CD4-positive, alpha-beta T cell treated with Interferon alpha-2 for 1 hour (primary cell): Measurements from ENCODE around the gene SAMSN1.

Experiments
- DNase-seq, 2 donors: peaks; one replicate each; pipeline ENCODE4 v3.0.0-alpha.2; 2020 to 2022

SAMSN1 gene

DNA sequence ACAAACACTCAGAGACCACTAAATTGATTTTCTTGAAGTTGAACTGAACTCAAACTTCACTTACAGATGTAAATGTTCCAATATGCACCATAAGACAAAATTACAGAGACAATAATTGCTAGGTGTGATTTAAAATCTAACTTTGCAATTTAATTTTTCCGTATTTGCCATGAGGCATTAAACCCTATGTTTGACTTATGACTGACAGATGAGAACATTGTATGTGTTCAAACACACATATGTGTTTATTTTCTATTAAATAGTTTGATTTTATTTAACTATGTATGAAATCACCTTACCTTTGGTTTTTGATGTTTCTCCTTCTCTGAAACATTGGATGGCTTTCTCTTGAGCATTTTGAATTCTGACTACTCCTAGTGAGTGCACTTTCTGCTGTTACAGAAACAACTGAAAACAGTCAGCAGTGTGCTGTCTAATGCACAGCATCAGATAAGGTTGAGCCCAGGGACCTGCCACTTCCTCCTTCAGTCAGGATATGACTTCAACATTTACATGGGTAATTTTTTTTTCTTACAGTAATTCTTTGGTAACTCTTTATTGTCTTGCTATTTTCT is at the start of gene SAMSN1:
Gene SAMSN1, minus strand, starts transcription at position 410 of the 575 bp plus-strand sequence. Its CDS starts 54 bp downstream, at position 356.
- peak; percentile 83 to 87 for DNase-seq

DNA sequence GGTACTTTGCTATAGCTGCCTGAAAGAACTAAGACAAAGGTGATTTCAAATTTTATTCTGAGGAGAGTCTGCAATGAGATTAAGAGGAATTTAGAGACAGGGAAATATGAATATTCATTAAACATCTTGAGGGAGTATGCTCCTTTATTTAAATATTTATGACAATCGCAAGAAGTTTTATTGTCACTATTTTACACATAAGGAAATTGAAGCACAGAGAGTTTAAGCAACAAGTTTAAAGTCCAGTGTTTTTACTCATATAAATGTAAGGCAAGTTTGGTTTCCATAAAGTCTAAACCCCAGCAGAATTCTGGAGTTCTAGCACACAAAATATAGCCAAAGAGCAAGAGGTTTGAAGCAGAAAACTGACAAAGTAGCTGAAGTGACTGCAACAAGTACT is 49.3 kb upstream of the SAMSN1 start:
- no peak for DNase-seq

DNA sequence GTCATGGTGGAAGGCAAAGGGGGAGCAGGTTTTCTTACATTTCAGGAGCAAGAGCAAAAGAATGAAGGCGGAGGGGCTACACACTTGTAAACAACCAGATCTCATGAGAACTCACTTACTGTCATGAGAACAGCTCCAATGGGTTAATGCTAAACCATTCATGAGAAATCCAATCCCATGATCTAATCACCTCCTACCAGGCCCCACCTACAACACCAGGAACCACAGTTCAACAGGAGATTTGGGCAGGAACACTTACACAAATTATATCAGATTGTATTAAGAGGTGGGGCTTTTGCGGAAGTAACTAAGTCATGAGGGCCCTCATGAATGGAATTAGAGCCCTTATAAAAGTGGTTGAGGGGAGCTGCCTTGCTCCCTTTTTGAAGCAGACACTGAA is 48.9 kb upstream of the SAMSN1 start:
- no peak for DNase-seq

DNA sequence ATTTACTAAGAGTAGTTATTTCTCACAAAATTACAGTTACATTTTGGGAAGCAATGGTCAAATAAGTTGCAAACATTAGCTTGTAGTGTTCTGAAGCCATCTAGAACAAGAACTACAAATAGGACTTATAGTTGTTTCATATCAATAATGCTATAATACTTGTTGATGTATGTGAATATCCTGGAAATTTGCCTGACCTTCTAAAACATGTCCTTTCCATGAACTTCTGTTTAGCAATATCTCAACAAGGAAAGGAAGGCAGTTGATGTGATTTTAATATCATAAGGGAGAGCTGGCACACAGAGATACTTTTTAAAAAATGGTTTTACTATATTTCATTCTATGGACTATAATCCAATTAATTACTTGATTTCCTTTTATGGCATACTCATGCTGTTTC is 47.1 kb upstream of the SAMSN1 start:
- DNase-seq: no peak

DNA sequence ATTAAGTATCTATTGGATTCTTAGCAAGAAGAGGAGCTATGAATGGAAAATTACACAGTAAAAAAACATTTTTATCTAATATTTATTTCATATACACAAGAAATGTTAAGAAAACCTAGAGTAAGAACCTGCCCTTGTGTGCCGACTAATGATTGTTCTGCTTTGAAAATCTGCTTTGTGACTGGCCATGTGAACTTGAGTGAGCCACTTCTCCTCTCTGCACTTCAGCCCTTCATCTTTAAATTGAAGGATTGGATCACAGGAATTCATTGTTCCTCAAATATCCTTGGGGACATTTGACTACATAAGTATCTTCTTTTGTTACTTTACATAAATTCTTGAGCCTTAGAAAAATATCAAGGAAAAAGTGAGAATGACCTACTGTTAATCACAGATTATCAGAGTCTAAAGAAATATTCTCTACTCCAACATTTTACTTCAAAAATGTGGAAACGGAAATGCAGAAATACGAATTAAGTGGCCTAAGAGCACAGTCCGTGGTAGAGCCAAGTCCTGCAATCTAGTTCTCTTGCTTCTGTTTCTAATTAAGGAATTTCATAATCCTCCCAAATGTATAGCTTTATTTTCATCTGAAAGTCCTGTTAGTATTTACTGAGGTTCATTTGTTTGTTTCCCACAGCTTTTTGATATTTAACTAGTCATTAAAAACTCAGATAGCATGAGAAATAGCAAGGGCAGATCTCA is 46.3 kb upstream of the SAMSN1 start:
- DNase-seq: no peak

DNA sequence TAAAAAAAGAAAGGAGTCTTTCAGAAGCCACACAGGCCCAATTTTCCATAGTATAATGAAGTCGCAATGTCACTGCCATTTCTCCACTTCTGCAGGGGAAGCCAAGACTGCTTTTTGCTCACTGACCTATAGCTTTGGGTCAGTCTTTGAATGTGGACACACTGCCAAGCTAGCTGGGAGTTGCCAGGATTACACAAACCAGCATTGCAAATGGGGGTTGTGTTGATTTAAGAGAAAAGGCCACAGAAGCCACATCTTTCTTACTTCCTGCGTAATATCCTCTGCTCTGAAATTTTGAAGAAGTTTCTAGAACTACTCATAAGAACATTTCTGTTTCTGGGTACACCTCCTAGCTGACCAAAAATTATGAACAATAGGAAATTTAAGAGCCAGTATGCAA is 45.8 kb upstream of the SAMSN1 start:
- DNase-seq: peak; percentile 62 to 76

DNA sequence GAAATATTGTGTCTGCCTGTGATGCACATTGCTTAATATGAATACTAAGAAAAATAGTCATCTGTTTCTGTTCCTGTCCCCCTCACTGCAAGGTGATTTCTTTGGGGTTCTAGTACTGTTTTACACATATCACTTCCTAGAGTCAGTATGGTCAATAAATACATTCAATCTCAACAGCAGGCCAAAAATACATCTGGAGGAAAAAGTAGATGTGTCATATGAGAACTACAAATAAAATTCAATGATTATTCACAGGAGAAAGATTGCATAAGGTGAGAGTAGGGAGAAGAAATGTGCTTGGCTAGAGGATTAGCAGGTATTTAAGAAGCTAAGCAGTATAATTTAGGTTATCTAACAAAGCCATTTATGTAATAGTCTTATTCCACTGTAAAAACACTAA is 45.3 kb upstream of the SAMSN1 start:
- no peak for DNase-seq

DNA sequence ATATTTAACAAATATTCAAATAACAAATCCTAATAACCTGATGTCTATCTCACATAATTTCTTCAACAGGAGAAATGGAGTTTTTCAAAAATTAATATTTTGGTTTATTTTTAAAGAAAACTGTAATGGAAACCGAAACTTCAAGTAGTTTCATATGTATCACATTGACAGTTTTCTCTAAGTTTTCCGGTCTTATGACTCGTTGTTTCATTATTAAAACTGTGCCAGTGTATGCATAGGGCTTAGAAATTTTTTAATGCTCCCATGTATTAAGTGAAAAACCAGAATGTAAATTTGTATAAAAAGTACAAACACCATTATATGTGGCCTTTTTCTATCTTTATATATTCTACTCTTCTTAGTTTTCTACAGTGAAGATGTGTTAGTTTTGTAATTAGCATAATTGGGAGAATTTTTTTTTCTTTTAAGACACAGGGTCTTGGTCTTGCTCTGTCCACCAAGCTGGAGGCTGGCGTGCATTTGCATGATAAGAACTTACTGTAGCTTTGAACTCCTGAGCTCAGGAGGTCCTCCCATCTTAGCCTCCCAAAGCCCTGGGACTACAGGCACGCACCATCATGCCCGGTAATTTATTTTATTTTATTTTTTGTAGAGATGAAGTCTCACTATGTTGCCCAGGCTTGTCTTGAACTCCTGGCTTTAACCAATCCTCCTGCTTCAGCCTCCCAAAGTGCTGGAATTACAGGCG is 43.9 kb upstream of the SAMSN1 start:
- DNase-seq: peak in 1 of 2 donors; percentile 53

DNA sequence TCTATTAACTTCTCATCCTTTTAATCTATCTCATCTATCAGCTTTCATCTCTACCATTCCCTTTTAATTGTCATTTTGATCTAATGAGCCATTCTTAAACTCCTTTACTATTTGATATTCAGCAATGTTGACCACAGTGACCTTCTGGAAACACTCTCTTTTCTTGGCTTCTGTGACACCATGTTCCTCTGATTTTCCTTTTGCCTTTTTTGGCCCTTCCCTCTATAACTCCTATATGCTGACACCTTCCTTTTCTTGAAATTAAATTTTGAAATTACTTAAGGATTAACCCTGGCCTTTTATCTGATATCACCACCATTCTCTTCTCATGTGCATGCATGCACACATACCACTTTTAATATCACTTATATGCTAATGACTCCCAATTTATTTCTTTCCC is 41.2 kb upstream of the SAMSN1 start:
- no peak for DNase-seq

DNA sequence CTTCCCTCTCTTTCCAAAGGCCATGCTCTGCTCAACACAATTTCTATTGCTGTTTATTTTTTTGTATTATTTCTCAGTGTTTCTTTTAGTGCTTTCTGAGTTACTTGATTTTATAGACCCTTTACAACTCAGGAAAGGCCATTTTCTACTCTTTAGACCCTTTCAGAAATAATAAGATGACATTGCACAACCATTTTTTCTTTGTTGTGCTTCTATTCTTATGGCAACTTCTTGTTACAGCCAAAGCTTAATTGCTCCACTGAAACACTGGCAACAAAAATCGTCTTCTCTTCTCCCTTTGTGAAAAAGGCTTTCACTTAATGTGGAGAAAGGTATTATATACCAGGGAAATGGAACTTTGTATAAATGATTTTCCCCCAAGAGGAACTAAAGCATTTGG is 39.0 kb upstream of the SAMSN1 start:
- no peak for DNase-seq

DNA sequence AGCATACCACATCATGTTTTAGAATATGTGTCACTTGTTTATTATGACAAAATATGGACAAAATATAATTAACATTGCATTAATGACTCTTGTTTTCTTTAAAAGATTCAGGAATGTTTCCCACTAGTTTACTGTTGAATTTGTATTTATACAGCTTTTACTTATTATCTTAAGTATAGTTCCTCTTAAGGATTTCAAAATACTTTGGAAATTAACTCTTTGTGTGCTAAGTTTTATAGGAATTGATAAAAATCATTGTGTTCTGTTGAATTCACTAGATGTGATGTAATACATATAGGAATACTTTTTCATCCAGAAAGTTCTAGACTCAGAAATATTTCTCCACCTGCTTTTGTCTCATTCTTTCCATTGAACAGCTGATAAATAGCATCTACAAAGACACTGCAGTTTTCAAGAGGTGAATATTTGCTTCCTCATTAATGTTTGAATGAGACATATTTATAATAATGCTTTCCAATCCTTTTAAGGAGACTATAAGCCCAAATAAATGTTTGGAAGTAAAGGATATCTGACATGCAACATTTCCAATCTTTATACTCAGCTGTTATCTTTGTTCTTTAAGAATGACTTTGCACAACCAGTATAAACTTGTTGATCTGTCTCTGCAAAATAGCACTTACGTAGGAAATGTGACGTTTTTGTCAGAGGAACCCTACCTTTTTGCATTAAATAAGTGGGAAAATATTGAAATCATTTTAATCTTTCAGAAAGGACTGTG is 38.4 kb upstream of the SAMSN1 start:
- no peak for DNase-seq

DNA sequence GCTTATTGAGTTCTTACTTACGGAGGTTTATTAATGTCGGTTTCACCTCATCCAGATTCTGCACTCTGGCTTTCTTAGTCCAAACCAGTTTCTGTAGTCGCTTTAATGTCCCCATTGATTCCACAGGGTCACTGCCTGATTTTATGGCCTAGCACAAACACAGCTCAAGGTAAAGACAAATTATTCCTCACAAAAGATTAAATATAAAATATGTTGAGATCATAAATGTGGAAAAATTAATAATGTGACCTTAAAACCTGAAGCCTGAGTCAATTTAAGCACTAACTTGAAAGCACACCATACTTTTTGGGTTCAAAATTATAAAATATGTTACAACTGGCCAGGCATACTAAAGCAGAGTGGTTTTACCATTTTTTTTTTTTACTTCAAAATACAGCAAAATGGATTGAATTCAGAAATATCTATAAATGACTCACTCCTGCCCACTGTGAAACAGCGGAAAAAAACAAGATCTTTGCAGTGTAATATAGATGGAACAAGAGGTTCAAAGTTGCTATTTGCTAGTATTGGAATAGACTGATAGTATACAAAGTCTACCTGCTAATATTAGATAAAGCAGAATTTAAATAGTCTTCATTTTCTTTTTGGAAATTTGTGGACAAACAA is 37.6 kb upstream of the SAMSN1 start:
- DNase-seq: no peak

DNA sequence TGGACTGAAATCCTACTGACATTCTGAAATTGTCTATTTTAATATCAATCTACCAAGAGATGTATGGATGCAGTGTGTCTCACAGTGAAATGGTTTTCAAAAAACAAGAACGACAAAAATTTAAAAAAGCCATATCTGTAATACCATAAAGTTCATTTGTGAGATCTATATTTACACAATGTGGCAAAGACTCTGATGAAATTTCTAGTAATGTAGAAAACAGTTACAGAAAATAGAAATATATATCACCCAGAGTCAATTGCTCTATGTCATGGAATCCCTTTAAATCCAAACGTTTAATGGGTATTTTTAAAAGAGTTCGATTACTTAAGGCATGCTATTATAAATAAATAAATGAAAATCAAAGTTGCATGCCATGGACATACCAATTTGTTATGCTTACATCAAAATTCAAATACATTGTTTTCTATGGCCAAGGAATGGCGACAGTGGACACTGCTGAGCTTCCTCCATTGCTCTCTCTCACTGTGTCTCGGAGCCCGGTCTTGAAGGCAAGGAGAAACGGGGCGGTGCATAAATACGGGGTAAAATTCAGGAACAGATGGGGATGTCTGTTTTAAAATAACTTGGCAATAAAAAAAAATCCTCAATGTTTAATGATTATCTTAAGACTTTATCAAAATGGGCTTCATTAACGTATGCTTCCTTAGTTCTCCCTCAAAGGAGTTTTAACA is 37.0 kb upstream of the SAMSN1 start:
- DNase-seq: no peak

DNA sequence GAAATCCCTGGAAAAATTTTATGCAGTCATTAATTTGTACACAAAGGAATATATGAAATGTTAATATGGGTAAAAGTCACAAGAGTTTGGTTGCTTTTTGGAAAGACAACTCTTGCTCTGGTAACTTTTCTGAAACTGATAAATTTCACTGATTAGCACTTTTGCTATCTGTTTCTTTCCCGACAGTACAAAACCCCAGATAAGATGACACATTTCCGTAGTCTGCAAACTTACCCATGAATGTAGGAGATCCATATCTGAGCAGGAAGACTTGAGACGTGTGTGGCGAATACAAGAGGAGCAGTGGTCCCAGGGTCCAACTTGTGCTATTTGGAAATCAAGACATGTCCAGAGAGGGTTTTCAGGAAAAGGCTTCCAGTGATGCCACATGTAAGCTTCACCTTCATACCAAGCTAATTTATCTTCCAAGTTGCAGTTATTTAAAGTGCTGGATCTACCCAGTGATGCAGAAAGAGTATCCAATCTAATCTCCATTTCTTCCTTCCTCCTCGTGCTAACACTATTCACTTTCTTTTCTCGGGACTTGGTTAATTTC is 35.9 kb upstream of the SAMSN1 start:
- DNase-seq: peak in 1 of 2 donors; percentile 68

DNA sequence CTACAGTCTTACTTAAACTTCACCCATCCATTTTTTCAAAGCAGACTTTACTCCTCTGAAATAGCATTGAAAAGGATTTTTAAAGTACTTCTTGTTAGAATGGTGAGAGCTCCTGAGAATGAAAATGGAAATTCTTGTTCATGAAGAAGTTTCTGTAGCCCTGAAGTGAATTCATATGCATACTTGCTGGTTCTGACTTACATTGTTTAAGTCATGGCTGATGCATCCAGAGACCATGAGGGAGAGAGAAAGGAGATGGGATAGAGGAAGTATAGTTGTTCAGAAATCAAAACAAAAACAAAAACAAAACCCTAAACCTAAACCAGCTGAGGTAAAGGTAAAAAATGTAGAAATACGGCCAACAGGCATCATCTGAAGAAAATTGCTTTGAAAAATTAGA is 27.1 kb upstream of the SAMSN1 start:
- no peak for DNase-seq

DNA sequence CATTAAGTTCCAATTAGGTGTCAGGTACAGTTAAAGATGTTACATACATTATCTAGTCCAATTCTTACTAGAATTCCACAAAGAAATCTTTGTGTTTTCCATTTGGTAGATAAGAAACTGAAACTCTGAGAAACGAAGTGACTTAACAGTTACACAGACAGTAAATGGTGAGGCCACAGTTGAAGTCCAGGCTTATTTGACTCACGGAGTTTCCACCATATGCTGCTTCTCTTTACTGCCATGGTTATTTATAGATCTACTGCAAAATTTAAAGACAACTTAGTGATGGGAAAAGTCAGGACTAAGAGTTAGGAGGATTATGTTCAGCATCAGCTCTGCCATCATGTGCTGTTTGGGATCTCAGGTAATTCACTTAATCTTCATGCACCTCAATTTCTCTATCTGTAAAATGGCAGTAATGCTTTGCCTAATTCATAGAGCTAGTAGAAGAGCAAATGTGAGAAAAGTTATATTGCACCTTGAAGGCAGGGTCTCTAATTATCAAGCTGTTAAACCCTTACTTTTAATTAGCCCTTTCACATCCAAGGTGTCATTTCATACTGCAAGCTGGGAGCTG is 26.2 kb upstream of the SAMSN1 start:
- no peak for DNase-seq

DNA sequence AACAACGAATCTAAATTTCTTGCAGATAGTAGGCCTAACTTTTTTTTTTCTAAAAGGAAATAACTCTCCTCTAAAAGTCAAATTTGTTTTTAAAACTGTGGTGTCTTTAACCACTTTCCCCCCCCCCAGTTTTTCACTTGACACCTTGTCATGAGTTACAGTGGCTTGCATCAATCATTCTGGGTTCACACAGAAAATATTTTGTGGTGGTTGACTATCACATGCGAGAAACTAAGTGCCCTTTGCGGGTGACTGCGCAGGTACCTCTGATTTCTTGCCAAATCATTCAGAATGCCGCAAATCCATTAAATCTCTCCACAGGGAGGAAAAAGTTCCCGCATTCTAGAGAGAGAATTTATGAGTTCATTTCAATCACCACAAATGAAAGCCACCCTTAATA is 23.8 kb upstream of the SAMSN1 start:
- DNase-seq: no peak

DNA sequence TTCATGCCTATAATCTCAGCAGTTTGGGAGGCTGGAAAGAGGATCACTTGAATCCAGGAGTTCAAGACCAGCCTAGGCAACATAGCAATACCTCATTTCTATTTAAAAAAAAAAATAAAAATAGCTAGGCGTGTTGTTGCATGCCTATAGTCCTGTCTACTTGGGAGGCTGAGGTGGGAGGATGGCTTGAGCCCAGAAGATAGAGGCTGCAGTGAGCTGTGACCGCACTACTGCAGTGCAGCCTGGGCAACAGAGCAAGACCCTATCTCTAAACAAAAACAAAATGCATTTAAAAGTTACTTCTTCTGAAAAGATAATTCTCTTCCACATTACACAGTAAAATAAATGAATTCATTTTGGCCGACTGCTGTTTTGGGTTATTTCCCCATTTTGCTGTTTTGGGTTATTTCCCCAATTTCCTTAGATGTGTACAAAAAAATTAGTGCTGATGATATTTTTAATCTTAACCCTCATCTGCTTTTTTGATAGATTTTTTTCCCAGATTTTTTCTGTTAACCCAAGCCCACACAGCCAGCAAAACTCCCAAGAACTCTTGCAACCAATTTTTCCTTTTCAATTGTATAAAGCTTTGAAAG is 23.0 kb upstream of the SAMSN1 start:
- DNase-seq: no peak

DNA sequence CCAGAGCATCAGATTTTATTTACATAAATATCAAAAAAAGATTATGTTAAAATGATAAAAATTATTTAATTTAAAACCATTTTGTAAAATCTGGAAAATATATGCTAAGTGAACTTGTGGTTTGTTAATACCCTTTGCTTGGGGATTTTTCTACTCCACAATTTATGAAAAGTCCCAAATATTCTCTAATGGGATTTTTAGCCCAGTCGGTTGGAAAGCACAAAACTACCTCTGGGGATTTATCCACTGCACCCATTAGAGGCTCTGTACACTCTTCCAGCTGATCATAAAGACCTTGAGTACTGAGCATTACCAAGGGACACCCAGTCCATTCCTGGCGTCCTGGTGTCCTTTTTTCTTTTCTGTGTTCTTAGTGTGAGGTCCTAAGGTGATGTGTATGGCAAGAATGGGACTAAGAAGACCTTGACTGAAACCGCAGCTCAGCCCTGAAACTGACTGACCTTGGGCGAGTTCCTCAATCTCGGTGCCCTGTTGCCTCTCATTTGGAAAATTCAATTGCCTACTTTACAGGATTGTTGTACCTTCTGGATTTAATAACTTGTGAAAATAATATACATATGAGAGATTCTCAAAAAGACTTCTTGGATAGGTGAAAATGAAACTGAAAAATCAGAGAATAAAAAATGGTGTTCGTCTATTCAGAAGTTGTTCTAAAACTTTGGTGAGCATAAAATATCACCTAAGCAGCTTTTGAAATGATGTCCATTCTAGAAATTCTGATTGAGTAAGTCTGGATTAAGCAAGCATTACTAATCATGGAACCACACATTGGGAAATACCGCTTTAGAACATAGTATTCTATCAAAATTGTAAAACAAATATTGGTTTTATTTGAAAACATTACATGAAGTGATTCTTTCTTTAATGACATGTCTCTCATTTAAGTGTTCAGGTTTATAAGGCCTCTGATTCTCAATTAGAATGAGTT is 21.5 kb upstream of the SAMSN1 start:
- DNase-seq: no peak

DNA sequence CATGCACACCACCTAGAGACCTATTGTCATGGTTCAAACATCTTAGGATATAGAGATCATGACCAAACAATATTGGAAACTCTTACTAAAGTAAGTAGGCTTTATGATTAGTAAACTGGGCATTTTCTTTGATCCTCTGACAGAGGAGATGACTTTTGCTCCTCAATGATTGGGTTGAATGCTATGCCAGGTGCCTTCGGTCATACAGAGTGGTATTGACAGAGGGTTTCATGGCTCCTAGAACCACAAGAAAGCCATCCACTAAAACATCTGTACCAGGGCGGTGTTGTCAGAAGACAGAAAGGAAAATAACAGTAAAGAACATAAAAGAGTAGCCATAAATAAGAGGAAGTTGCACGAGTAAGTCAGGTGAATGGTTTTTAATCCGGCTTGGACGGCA is 20.8 kb upstream of the SAMSN1 start:
- DNase-seq: no peak
